HG03103 (cell line): ENCODE data around the gene MDM1.

ENCODE experiments used
- ATAC-seq: cut with Tn5 transposase; IDR thresholded peaks from one replicate; pipeline ENCODE4 v1.9.1; 2021; ENCODE audit warnings: low read depth; ENCODE audit not compliant: unreplicated experiment

The MDM1 gene

DNA sequence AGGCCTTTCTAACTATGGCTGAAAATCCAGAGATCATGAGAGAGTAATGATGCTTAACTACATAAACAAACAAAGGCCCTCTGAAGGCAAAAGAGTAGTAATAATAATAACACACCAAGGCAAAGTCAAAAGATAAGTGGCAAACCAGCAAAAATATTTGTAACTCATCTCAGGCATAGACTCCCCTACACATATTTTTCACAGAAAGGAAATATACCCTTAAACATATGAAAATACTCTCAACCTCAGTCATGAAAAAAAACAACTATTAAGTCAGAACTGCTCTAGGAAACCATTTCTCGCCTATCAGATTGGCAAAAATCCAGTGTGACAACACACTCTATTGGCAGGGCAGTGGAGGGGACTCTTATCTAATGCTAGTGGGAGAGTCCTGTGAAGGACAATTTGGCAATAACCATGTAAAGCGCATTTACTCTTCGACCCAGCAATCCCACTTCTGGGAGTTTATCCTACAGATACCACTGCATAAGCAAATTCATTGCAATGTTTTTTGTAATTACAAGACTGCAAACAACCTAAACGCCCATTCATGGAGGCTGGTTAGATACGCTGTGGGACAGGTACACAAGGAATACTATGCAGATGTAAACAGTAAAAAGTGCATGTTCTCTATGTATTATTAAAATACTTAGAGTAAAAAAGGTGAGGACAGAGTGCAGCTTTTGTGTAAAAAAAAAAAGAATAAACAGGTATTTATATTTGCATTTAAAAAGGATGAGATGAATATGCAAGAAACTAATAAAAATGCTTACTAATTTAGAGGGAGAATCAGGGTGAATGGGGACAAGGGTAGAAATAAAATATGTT is 52.7 kb downstream of the MDM1 start:
- no peak for ATAC-seq

DNA sequence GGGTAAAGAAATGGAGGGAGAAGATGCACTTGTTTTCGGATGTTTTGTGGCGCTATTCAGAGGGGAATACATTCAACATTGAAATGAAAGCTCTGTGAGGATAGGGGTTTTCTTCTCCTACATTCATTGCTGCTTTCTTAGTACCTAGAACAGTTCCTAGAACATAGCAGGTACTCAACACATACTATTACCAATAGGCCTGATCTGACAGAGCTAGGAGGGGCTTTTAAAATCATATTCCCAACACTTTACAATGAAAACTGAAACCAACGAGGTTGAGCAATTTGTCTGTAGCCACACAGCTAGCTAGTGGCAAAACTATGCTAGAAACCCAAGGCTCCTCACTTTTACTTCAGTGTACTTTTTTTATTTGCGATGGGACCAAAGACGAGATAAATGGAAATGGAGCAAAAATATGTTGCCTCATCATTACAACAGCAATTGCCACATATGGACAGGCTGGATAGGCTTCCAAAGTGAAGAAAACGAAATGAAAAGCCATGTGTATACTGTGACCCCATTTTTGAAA is 55.7 kb downstream of the MDM1 start:
- ATAC-seq = no peak

DNA sequence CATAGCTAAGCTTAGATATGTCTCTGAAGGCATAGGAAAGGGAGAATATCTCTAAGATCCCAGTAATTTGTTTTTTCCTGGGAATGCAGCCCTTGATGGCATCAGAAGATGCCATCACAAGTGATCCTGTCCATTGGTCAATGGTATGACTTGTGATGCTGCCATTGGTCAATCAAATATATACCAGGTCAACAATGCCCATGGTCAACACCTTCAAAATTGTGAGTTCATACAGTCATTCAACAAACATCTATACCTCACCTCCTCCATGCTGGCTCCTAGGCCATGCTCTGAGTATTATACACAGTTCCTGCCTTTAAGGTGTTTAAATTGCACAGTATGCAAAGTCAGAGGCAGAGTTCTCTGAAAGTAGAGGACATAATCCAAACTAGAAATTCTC is 59.4 kb downstream of the MDM1 start:
- ATAC-seq = no peak

DNA sequence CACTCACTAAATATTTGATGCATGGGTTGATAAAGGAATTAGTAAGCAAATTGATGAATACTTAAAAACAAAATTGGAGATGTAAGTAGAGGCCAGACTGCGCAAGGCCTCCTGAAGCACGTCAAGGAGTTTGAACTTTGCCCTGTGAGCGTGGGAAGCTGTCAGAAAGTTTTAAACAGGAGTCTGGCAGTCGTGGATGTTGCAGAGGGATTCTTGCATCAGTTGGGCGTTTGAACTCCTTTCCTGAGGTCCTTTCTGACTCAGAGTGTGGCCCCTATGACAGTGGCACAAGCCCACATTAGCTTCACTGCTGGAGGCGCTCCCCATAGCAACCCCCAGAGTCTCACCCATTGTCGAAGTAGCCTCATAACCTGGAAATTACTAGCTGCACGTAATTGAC is 60.8 kb downstream of the MDM1 start:
- no peak for ATAC-seq

DNA sequence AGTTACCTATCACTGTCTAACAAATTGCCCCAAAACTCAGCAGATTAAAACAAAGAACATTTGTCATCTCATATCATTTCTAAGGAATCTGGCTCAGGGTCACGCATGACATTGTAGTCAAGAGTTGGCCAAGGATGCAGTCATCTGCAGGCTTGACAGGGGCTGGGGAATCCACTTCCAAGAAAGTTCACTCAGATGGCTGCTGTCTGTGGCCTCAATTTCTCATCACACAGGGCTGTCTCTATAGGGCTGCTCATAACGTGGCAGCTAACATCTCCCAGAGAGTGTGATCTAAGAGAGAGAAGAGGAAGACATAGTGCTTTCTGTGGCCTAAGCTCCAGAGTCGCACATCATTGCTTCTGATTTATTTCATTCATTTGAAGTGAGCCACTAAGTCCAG is 61.8 kb downstream of the MDM1 start:
- no peak for ATAC-seq

DNA sequence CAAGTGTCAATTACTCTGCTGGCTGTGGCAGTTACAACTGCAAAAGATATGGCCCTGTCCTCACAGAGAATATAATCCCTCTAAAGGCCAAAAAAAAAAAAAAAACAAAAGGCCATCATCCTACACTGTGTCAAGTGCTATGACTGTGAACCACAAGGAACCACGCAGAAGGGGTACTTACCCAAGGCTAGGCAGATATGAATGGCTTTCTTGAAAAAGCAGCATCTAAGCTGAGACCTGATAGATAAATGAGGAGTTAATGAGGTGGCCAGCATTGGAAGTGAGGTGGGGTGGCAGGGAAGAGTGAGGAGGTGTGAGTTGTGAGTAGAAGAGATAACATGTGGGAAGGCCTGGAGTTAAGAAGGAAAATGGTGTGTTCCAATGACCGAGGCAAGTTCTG is 62.4 kb downstream of the MDM1 start:
- ATAC-seq = no peak

DNA sequence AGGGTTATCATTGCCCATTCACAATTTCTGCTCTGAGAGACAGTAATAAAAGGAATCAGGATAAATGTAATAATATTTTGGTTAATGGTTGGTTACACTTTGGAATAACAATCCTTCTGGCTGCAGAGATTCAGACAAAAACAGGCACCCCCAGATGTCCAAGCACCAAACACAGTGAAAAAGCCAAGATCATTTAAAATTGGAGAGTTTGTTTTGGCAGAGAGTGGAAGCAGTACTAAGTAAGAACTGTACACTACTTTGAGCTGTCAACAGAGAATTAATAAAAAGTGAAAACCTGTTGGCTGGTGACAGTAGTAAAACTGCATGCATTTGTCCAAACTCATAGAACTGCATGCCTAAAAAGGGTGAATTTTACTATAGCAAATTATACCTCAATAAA is 63.2 kb downstream of the MDM1 start:
- no peak for ATAC-seq

DNA sequence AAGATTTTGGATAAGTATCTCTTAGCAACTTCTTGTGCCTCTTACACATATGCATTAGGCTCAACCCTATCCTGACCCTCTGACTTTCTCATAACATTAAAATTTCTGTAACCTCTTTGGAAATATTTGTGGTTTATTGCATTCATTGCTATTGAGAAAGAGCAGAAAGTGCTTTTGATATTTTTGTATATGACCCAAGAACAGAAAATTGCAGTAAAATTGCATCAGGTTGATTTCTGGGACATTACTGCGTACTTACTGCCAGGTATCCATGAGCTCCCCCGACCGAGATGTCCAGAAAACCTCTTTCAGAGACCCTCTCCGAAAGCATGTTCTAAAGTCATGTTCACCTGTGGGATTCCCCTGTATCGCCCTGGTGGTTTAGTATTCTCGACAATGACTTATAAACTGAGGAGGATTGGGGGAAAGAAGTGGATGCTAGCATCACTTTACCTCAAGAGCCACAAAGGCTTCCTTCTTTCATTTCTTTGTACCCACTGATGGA is 64.2 kb downstream of the MDM1 start:
- ATAC-seq = no peak

DNA sequence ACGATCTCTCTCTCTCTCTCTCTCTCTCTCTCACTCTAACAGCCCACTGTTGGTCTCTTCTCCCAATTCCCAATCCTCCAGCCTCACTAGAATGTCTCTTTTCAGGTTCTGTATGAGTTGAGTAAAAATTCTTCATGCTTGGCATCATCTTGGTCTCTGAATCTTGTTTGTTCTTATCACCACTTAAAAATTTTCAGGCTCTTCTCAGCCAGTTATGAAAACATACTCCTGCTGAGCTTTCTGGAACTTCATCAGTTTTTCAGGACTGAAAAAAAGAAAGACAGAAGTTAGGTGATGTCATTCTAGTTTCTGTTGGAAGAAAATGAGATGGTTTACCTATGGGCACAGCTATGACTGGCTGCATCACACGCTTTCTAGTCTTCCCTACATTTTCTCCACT is 67.3 kb downstream of the MDM1 start:
- no peak for ATAC-seq

DNA sequence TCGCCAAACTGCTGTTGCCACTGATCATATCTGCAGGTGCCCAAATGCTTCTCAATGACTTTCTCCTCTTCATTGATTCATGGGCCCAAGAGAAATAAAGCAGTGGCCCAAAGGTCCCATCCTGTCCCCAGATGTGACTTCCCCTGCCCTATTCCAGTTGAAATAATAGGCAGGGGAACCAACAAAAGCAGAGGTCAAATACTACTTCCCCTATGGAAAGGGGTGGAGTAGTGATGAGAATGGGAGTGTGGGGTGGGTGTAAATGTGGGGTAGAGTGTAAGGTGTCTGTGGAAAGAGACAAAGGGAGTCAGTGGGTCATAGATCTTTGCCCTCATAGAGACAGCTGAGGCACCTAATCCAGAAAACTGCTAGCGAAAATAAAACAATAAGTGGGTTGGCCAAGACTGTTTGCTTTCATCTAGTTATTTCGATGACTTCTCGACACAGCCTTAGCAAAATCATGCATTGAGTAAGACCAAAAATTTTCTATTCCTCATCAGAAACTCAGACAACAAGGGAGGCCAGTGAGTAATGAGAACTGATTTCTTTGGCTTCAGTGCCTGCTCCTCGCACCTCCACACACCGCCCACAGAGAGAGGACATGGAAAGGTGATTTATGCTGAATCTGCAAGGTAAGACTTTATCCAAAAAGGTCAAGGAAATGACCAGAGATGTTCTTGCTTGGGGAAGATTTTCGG is 67.9 kb downstream of the MDM1 start:
- no peak for ATAC-seq

DNA sequence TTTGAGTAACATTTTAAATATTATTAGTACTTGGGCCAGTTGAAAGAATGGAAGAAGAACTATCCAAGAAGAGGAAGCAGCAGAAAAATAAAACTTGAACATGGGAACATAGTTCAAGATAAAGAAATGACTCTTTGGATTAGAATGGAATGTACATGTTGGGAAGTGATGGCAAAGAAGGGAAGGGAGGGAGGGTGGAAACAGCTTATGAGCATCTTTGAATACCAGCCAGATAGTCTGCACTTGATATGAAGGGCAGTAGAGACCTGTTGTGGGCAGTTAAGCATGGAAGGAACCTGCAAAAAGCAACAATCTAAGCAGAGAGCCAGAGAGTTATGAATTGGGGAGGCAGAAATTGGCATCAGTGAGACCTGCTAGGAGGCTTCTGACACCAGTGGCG is 68.8 kb downstream of the MDM1 start:
- ATAC-seq = no peak

DNA sequence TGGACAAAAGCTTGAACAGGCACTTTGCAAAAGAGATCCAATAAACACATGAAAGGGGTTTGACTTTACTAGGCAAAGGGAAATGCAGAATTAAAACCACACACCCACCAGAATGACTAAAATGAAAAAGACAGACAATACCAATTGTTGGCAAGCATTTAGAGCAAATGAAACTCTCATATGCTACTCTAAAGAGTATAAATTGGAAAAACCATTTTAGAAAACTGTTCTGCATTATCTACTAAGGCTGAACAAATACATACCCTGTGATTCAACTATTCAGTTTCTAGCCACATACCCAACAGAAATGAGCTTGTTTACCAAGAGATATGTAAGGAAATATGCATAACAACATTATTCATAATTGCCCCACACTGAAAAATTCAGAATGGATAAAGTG is 70.3 kb downstream of the MDM1 start:
- no peak for ATAC-seq

DNA sequence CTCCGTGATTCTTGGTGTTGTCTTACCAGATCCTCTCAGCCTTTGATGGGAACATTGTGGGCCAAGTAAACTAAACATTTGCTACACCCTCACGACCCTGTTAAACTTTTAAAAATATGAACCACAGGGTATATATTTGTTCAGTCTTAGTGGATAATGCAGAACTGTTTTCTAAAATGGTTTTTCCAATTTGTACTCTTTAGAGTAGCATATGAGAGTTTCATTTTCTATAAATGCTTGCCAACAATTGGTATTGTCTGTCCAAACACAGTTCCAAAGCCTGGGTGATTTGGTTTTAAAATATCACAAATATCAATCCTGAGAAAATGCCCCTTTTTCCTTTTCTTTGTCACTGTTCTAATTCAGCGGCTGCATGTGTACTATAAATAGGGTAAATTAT is 72.0 kb downstream of the MDM1 start:
- no peak for ATAC-seq

DNA sequence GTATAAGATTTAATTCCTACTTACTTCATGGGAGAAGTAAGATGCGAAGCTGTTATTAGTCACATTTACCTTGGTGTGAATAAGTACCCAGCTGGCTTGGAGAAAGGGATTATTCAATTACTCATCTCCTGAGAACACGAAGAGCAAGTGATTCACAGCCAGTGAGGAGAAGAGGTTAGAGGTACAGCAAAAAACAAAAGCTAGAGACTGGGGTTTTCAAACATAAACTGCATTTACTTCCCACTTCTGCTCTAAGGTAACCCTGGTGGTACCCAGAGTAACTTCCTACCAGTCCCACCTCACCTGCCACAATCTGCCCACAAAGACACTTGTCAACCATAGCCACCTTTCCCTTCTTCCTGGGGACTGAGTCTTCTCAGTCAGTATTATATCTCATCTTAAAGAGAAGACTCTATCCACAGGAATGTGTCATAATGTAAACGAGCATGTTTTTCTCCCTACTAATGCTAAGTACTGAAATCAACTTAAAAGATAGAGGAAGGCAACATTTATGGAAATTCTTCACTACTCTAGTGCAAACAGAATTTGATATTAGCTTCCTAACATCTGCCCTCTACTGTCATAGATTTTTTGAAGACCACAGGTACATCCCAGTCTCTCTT is 72.7 kb downstream of the MDM1 start:
- no peak for ATAC-seq

DNA sequence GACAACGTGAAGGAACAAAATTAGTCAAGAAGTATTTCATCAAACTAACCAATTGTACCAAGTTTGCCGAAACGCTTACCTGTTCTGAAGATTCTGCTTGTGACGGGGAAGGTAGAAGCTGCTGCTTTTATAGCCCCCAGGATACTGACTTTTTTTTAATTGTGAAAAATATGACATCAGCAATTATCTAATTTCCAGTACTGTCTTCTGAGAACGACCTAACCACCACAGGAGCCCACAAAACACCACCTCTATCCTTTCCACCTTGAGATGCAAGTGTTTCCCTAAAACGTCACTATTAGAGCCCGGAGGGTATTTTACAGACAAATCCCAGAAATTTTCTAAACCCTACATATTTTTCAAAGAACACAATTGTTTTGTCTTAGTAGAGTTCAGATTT is 78.7 kb downstream of the MDM1 start, which contains the start of gene IL22:
Gene IL22 (minus strand): TSS at position 101 of the 400 bp plus-strand sequence. CDS start 156 bp downstream, outside the sequence.
- no peak for ATAC-seq

DNA sequence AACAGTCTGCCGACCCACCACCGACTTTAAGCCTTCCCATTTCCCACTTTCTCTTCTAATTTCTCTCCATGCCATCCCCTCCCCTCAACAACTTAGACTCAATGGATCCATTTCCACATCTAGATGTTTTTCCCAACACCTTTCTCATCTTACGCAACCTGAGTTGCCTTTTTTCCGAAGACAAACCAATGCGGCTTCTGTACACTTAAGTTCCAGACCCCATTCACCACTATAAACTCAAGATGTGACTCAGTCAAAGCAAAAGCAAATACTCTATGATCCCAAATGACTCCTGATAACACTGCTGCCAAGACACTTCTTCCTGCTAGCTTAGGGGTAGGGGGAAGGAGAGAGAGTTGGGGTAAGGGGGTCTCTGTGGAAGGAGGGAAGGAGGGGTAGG is 80.1 kb downstream of the MDM1 start:
- no peak for ATAC-seq

DNA sequence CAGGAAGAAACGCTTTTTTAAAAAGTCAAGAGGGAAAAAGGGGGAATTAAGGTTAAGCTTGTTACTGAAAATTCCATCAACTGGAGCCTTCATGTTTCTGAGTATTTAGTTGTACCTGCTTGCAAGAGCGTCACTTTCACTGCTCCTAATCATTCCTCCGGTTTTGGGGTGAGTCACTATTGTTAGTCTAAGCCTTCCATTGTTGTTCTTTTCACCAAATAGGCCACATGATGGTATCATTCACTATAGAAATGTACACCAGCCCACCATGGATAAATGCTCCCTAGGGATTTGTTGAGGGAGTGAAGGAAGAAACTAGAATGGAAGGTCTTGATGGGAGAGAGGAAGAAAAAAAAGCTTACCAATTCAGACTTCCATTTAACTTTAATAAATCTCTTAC is 81.7 kb downstream of the MDM1 start:
- no peak for ATAC-seq

DNA sequence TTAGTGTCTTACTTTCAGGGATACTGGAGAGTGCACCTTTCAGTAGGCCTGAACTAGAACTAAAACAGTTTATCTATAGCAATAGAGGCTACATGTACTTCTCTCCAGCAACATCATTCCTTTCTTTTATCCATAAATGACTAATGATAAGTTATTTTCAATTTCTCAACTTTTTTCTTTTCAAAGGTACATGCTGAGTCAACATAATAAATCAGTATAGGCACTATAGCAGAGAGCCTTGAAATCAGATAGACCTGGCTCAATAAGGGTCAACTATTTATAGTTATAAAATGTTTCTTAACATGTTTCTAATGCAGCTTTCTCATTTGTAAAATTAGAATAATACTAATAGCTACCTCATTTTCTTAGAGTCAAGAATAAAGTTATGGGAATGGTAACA is 84.4 kb downstream of the MDM1 start:
- ATAC-seq = no peak

DNA sequence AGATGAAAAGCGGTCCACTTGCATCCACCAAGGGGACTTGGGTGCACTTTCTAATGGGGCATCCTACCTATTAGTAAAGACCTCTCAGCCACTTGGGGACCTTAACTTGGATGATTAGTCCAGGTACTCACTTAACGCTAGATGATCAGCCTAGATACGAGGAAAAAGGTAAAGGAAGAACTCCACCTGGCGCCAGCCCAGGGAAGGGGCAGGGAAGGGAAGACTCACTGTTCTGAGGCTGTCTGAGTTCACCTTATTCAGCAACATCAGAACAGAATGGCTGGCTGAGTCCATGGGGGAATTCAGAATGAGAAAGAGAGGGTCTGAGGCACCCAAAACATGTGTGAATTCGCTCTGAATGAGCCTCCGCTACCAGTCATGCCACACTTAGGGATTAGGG is 85.8 kb downstream of the MDM1 start:
- ATAC-seq = no peak

DNA sequence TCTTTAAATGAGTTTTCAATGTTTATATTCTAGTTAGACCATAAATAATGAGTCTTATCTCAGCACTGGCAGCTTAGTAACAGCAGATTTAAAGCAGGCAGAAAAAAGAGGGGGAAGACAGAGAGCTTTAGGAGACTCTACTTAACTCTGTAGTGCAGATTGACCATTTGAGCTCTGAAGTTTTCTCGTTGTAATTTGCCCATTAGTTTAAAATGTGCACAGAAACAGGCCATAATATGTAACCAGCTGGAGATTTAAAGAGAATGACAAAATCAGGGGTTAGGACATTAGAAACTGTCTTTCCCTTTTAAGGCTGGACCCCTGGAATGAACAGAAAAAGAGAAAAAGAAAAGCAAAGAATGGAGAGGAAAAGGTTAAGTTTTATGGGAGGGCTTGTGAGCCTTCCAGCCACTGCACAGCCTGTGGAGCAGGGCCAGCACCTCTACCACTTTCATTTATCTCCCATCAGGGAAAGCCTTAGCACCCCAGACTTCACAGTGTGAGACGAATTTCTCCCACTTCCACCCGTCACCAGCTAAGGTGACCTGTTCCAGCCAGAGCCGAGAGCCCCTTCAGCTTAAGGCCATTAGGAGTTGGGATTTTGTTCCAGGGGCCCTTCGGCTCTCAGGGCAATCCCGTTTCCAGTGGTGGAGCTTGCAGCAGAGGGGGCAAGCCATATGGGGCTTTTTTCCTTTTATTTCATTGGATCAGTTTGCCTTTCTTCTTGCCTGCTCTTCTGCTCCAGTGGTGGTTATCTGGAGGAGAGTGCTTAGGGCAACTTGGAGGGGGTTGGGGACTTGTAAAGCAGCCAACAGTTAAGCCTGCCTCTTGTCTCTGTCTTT is 86.8 kb downstream of the MDM1 start:
- ATAC-seq = no peak
